Panc1 (cell line): ENCODE measurements around the gene GEN1. TPM values are rescaled to one million over a fixed set of nuclear protein-coding genes. Genes with fewer than 3 reads are reported as not detected.

Experiments used
- ATAC-seq: fragments of 200-7000 bp; cut with Tn5 transposase; 2 replicates; pipeline ENCODE4 v1.9.1; 2020; ENCODE audit warnings: mild to moderate bottlenecking, moderate library complexity
- BruUV-seq: library from RNA; stranded (reverse); fragments of 400-500 nt; replicated peaks from 2 replicates; lab custom pipeline; 2021; lab: Mats Ljungman, UMichigan
- CTCF ChIA-PET: fragments of 300-600 bp; sonication (Branson Sonifier 250); formaldehyde crosslinking; loops from one replicate; lab custom pipeline; 2022; ENCODE audit warnings: antibody characterized with exemption; lab: Charles Lee
- POLR2A ChIA-PET: fragments of 300-600 bp; sonication (Branson Sonifier 250); formaldehyde crosslinking; loops from one replicate; lab custom pipeline; 2022; ENCODE audit warnings: antibody characterized with exemption; lab: Charles Lee
- DNase-seq: peaks from one replicate; pipeline ENCODE4 v3.0.0-alpha.2; 2010; ENCODE audit warnings: low read depth, low spot score
- H3K27ac ChIP-seq: 2 replicates; pipeline ENCODE4 v1.5.1; 2011; ENCODE audit warnings: mild to moderate bottlenecking, low read length, inconsistent platforms
- H3K27me3 ChIP-seq: fragments of 200-500 bp; sonication (Bioruptor generic); 2 replicates; pipeline ENCODE4 v1.6.0; 2014; ENCODE audit warnings: low read length, inconsistent platforms; ENCODE audit not compliant: control insufficient read depth, insufficient read depth
- H3K36me3 ChIP-seq: fragments of 200-500 bp; sonication (Bioruptor generic); 2 replicates; pipeline ENCODE4 v1.5.1; 2014; ENCODE audit warnings: inconsistent platforms, mild to moderate bottlenecking, low read length, moderate library complexity; ENCODE audit not compliant: control insufficient read depth, insufficient read depth
- H3K4me1 ChIP-seq: 2 replicates; pipeline ENCODE4 v1.5.1; 2011; ENCODE audit warnings: inconsistent platforms, mild to moderate bottlenecking, low read length, moderate library complexity; ENCODE audit not compliant: control insufficient read depth, insufficient read depth
- H3K4me3 ChIP-seq, 2 experiments: 2 replicates each; pipeline ENCODE4 v1.5.1; 2011 to 2012; ENCODE audit warnings: low read depth in 2 of 2, low read length in 2 of 2, mild to moderate bottlenecking in 2 of 2, inconsistent platforms in 1 of 2, moderate library complexity in 1 of 2
- H3K9me3 ChIP-seq: fragments of 200-500 bp; sonication (Bioruptor generic); 2 replicates; pipeline ENCODE4 v1.5.1; 2014; ENCODE audit warnings: low read depth, mild to moderate bottlenecking, inconsistent platforms, low read length, moderate library complexity; ENCODE audit not compliant: control insufficient read depth, insufficient read depth
- POLR2AphosphoS5 ChIP-seq: IDR thresholded peaks from 2 replicates; pipeline ENCODE4 v1.6.1; 2012; ENCODE audit warnings: mild to moderate bottlenecking, low read depth, low read length, moderate library complexity
- SIN3A ChIP-seq: IDR thresholded peaks from 2 replicates; pipeline ENCODE4 v1.6.1; 2012; ENCODE audit warnings: low read depth, mild to moderate bottlenecking, low read length, moderate library complexity, borderline replicate concordance; ENCODE audit not compliant: insufficient read depth
- TCF7L2 ChIP-seq: IDR thresholded peaks from 2 replicates; pipeline ENCODE4 v1.6.1; 2011; ENCODE audit warnings: mild to moderate bottlenecking, low read depth, low read length, inconsistent platforms
- in situ Hi-C: cut with HindIII; loops from 2 replicates; pipeline ENCODE4 v1.10.0; 2016; ENCODE audit warnings: low sequenced_read_pairs, low pct_unique_long_range_greater_than_20kb
- intact Hi-C: fragments of 100-400 bp; cut with micrococcal nuclease; formaldehyde crosslinking; loops from one replicate; pipeline ENCODE4 v1.10.0; 2022; ENCODE audit not compliant: unreplicated experiment
- total RNA-seq: library from RNA; stranded (reverse); gene quantifications from one replicate; pipeline ENCODE4 v1.2.1, GENCODE V29; 2021; ENCODE audit not compliant: unreplicated experiment
- TF ChIP-seq, protein P1 (sequence below), 2 experiments: IDR thresholded peaks; 2 replicates each; pipeline ENCODE4 v1.6.1; 2011 to 2012; ENCODE audit warnings: low read depth in 2 of 2, control low read depth in 1 of 2, low read length in 1 of 2, mild to moderate bottlenecking in 1 of 2, moderate library complexity in 1 of 2; ENCODE audit not compliant: insufficient read depth in 1 of 2
- TF ChIP-seq, protein P2 (sequence below): fragments of 450-650 bp; IDR thresholded peaks from 2 replicates; pipeline ENCODE4 v1.5.1; 2017; ENCODE audit warnings: mild to moderate bottlenecking

The GEN1 gene
- total RNA-seq, 1 experiment from 2014 or later, result 24.0 TPM

DNA sequence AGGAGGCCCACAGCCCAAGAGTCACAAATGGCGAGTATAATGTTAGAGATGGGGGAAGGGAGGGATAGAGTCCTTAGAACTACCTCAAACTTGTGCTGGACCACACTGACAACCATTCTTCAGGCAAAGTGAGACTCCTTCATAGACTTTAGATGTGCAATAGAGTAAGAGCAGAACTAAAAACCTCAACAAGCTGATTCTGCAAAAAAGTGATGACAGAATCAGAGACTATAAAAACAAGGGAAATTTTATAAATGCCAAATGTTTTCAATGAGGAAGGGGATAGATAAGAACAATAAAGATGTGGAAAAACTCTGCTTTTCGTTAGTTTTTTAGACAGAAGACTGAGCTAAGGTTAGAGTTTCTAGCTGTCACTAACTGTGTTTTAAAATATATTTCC is 18.1 kb upstream of the GEN1 start:
- Histone ChIP-seq H3K27ac (no peak overlapping the region), H3K4me1 (no peaks in the 10 kb centered on the region), H3K36me3 (peaks cover 42% of the 10 kb centered on the region), H3K27me3 (no peaks in the 10 kb centered on the region), H3K9me3 (no peaks in the 10 kb centered on the region), H3K4me3 (no peak overlapping the region)
- in situ Hi-C loops (no loop called here), intact Hi-C loops (no loop called here)
- TF ChIP-seq, protein P1, sequence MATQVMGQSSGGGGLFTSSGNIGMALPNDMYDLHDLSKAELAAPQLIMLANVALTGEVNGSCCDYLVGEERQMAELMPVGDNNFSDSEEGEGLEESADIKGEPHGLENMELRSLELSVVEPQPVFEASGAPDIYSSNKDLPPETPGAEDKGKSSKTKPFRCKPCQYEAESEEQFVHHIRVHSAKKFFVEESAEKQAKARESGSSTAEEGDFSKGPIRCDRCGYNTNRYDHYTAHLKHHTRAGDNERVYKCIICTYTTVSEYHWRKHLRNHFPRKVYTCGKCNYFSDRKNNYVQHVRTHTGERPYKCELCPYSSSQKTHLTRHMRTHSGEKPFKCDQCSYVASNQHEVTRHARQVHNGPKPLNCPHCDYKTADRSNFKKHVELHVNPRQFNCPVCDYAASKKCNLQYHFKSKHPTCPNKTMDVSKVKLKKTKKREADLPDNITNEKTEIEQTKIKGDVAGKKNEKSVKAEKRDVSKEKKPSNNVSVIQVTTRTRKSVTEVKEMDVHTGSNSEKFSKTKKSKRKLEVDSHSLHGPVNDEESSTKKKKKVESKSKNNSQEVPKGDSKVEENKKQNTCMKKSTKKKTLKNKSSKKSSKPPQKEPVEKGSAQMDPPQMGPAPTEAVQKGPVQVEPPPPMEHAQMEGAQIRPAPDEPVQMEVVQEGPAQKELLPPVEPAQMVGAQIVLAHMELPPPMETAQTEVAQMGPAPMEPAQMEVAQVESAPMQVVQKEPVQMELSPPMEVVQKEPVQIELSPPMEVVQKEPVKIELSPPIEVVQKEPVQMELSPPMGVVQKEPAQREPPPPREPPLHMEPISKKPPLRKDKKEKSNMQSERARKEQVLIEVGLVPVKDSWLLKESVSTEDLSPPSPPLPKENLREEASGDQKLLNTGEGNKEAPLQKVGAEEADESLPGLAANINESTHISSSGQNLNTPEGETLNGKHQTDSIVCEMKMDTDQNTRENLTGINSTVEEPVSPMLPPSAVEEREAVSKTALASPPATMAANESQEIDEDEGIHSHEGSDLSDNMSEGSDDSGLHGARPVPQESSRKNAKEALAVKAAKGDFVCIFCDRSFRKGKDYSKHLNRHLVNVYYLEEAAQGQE (IDR thresholded peaks at IDR 0.05; ENCODE audit: insufficient read depth in 1 of 2, low read depth in 2 of 2, low read length in 1 of 2), result no peak
- TF ChIP-seq, protein P2, sequence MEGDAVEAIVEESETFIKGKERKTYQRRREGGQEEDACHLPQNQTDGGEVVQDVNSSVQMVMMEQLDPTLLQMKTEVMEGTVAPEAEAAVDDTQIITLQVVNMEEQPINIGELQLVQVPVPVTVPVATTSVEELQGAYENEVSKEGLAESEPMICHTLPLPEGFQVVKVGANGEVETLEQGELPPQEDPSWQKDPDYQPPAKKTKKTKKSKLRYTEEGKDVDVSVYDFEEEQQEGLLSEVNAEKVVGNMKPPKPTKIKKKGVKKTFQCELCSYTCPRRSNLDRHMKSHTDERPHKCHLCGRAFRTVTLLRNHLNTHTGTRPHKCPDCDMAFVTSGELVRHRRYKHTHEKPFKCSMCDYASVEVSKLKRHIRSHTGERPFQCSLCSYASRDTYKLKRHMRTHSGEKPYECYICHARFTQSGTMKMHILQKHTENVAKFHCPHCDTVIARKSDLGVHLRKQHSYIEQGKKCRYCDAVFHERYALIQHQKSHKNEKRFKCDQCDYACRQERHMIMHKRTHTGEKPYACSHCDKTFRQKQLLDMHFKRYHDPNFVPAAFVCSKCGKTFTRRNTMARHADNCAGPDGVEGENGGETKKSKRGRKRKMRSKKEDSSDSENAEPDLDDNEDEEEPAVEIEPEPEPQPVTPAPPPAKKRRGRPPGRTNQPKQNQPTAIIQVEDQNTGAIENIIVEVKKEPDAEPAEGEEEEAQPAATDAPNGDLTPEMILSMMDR, result no peak
- no peak for TF ChIP-seq SIN3A
- no peak for TF ChIP-seq TCF7L2
- TF ChIP-seq POLR2AphosphoS5, result no peak
- POLR2A ChIA-PET, result no interaction called here
- ATAC-seq (no peak), DNase-seq (no peak)
- no TSS peak for BruUV-seq
- CTCF ChIA-PET, result no interaction called here

DNA sequence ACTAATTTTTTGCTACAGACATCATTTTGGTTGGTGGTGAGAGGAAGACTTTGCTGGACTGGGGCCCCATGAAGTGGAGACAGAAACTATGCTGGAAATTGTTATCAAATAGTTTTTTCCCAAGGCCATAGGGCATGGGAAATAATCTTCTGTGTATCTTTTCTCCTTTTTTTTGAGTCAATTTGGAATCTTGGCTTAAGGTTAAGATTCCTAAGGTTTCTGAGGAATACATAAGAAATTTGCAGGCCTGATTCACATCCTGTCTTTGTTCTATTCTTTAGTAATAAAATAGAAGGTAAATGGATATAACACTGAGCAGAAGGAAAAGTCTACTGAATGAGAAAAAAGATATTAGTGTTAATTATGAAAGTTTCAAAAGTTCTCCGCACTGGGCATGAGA is 16.9 kb upstream of the GEN1 start:
- DNase-seq (no peak), ATAC-seq (no peak)
- Histone ChIP-seq H3K4me3 (no peak overlapping the region), H3K36me3 (peaks cover 35% of the 10 kb centered on the region), H3K9me3 (no peaks in the 10 kb centered on the region), H3K4me1 (no peaks in the 10 kb centered on the region), H3K27me3 (no peaks in the 10 kb centered on the region), H3K27ac (no peak overlapping the region)
- intact Hi-C loops, result no loop called here
- BruUV-seq, result no TSS peak
- ChIA-PET CTCF (no interaction called here), POLR2A (no interaction called here)
- in situ Hi-C loops, result no loop called here
- TF ChIP-seq POLR2AphosphoS5 (no peak), TCF7L2 (no peak), SIN3A (no peak)
- TF ChIP-seq, protein P2, result no peak
- TF ChIP-seq, protein P1 (IDR thresholded peaks at IDR 0.05; ENCODE audit: insufficient read depth in 1 of 2, low read depth in 2 of 2, low read length in 1 of 2), result no peak
